GM19324 (cell line): ENCODE data around the gene MACROH2A1.

Experiments used
- ATAC-seq: cut with Tn5 transposase; IDR thresholded peaks from one replicate; pipeline ENCODE4 v1.9.1; 2021; ENCODE audit warnings: mild to moderate bottlenecking, moderate library complexity; ENCODE audit not compliant: unreplicated experiment, low FRiP score

The MACROH2A1 gene

GRCh38 chr5:135320718-135321484, 78.1 kb downstream of the MACROH2A1 start:
- no peak for ATAC-seq

GRCh38 chr5:135319928-135320606, 79.0 kb downstream of the MACROH2A1 start:
- ATAC-seq = no peak

GRCh38 chr5:135319458-135319857, 79.6 kb downstream of the MACROH2A1 start:
- ATAC-seq = no peak

- no peak for ATAC-seq
These were observed 80.1 kb downstream of the MACROH2A1 start for GRCh38 chr5:135318924-135319323.

- no peak for ATAC-seq
These were observed 81.0 kb downstream of the MACROH2A1 start for GRCh38 chr5:135318037-135318436.

- ATAC-seq = no peak
These were observed 81.7 kb downstream of the MACROH2A1 start for GRCh38 chr5:135317286-135317685.

- no peak for ATAC-seq
These were observed 83.6 kb downstream of the MACROH2A1 start for GRCh38 chr5:135315386-135315785.

GRCh38 chr5:135313946-135314345, 85.1 kb downstream of the MACROH2A1 start:
- ATAC-seq = no peak

GRCh38 chr5:135313405-135313804, 85.6 kb downstream of the MACROH2A1 start:
- ATAC-seq = no peak

- ATAC-seq = no peak
These were observed 86.6 kb downstream of the MACROH2A1 start for GRCh38 chr5:135312255-135312935.

GRCh38 chr5:135310328-135310989, 88.6 kb downstream of the MACROH2A1 start:
- no peak for ATAC-seq

GRCh38 chr5:135309391-135310327, 89.4 kb downstream of the MACROH2A1 start:
- ATAC-seq = no peak

GRCh38 chr5:135308752-135309151, 90.3 kb downstream of the MACROH2A1 start:
- no peak for ATAC-seq

GRCh38 chr5:135308245-135308644, 90.8 kb downstream of the MACROH2A1 start:
- ATAC-seq = no peak

- no peak for ATAC-seq
These were observed 91.7 kb downstream of the MACROH2A1 start for GRCh38 chr5:135307143-135307903.

GRCh38 chr5:135306557-135306956, 92.5 kb downstream of the MACROH2A1 start:
- ATAC-seq = no peak

GRCh38 chr5:135304352-135305221, 94.4 kb downstream of the MACROH2A1 start:
- no peak for ATAC-seq

GRCh38 chr5:135303582-135304173, 95.4 kb downstream of the MACROH2A1 start:
- no peak for ATAC-seq
